RWPE1 (cell line): ENCODE results near the gene EIF3D.

Experiments used
- CTCF ChIA-PET: fragments of 350-600 bp; sonication (Branson Sonifier 250); formaldehyde crosslinking; extraction: SDS; loops from one replicate; lab custom pipeline; 2021; lab: Yijun Ruan, JAX
- POLR2A ChIA-PET: fragments of 400-600 bp; formaldehyde crosslinking; extraction: SDS; loops from one replicate; lab custom pipeline; 2020; ENCODE audit warnings: antibody characterized with exemption; ENCODE audit not compliant: low non-redundant PET; lab: Yijun Ruan, JAX
- DNase-seq: peaks from one replicate; pipeline ENCODE4 v3.0.0; 2012; ENCODE audit warnings: low spot score
- H3K27ac ChIP-seq: fragments of 450-650 bp; 2 replicates; pipeline ENCODE4 v1.5.1; 2017
- CTCF ChIP-seq: fragments of 450-650 bp; conservative IDR thresholded peaks from 2 replicates; pipeline ENCODE4 v1.5.1; 2017; ENCODE audit warnings: low read depth, mild to moderate bottlenecking

Gene EIF3D

GRCh38 chr22:36481393-36482168 lies 47.4 kb downstream of the EIF3D start, which contains the start of gene TXN2:
TXN2 (minus strand) TSS chr22:36481640; CDS start chr22:36480837, 803 bp downstream.
- POLR2A ChIA-PET: no interaction called here
- TF ChIP-seq CTCF: no peak
- DNase-seq: peak; percentile 89
- peak within 1 kb of the TSS; percentile 97 for H3K27ac ChIP-seq
- CTCF ChIA-PET: interaction anchor here (1.1 kb wide), 1 partner anchor 11 kb away, joined by 3 read pairs; no protein-coding TSS in a partner anchor

- POLR2A ChIA-PET: no interaction called here
- no peak for TF ChIP-seq CTCF
- DNase-seq: no peak
- CTCF ChIA-PET: interaction anchor here (1.1 kb wide), 1 partner anchor 11 kb away, joined by 3 read pairs; no protein-coding TSS in a partner anchor
- H3K27ac ChIP-seq: peak overlapping the region; percentile 97
Measured at GRCh38 chr22:36480941-36481392, 48.0 kb downstream of the EIF3D start.

DNA sequence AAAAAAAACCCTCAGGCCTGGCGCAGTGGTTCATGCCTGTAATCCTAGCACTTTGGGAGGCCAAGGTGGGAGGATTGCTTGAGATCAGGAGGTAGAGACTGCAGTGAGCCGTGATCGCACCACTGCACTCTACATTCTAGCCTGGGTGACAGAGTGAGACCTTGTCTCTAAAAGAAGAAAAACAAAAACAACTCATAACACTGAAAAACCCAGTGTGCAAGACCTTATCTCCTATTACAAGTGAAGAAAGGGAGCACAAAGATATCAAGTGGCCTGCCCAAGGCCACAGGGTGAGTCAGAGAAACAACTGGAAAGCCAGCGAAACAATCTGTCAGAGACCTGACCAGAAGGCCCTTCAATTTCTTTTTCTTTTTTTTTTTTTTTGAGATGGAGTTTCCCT lies 50.0 kb downstream of the EIF3D start:
- POLR2A ChIA-PET: no interaction called here
- peak overlapping the region; percentile 13; the same call in 1 of the 2 replicates for H3K27ac ChIP-seq
- no peak for TF ChIP-seq CTCF
- CTCF ChIA-PET: no interaction called here
- DNase-seq: no peak

- ChIA-PET POLR2A (no interaction called here), CTCF (no interaction called here)
- H3K27ac ChIP-seq: peak overlapping the region; percentile 96; the same call in 1 of the 2 replicates
- no peak for DNase-seq
- no peak for TF ChIP-seq CTCF
Measured at GRCh38 chr22:36475341-36475740, 53.6 kb downstream of the EIF3D start.

- POLR2A ChIA-PET: no interaction called here
- no peak for DNase-seq
- CTCF ChIA-PET: no interaction called here
- peak overlapping the region; percentile 96 for H3K27ac ChIP-seq
- no peak for TF ChIP-seq CTCF
Measured at GRCh38 chr22:36472689-36473088, 56.3 kb downstream of the EIF3D start.

DNA sequence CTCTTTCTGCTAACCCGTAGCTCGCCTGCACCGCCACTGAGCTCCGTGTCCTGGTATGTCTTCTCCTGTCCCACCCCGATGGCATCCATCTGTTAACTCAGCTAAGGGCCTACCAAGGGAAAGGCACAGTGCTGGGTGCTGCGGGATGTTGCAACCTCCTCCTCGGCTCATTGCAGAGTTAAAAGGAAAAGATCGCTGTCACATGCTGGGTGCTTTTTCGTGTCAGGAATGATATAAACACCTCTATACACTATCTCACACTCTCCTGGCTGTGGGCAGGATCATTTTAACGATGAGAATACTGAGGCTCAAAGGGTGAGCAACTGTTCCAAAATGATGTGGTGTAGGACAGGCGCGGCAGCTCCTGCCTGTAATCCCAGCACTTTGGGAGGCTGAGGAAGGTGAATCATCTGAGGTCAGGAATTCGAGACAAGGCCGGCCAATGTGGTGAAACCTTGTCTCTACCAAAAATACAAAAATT lies 57.6 kb downstream of the EIF3D start:
- ChIA-PET CTCF (interaction anchor here (0.6 to 1.5 kb wide), 4 partner anchors 87 to 1838 kb away, joined by 3 to 8 read pairs (median 6); no protein-coding TSS in a partner anchor), POLR2A (no interaction called here)
- no peak for DNase-seq
- H3K27ac ChIP-seq: peak overlapping the region; percentile 96
- no peak for TF ChIP-seq CTCF
